Right hindlimb (tissue), 1 donor: ENCODE results near the gene FFAR3.

ENCODE experiments used
- DNase-seq: peaks from one replicate; pipeline ENCODE4 v3.0.0-alpha.2; 2018

FFAR3 gene

DNA sequence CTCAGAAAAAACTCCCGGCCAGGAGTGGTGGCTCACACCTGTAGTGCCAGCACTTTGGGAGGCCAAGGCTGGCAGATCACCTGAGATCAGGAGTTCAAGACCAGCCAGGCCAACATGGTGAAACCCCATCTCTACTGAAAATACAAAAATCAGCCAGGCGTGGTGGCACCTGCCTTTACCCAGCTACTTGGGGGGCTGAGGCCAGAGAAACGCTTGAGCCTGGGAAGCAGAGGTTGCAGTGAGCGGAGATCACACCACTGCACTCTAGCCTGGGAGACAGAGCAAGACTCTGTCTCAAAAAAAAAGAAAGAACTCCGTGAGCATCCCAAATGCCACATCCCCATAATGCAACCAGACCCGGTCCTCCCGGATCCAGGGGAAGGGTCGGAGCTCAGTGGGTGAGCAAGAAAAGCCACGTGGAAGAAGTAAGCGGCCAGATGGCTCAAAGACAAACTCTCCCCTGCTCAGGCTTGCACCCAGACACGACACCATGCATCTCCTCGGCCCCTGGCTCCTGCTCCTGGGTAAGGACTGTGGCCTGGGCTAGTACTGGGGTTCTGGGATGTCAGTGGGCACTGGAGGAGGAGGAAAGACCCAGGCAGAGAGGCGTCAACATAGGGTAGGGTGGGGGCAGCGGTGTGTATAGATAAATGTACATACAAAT, 26.6 kb upstream of the FFAR3 start:
- DNase-seq = no peak

GRCh38 chr19:35332817-35333216, 25.4 kb upstream of the FFAR3 start:
- DNase-seq = no peak

DNA sequence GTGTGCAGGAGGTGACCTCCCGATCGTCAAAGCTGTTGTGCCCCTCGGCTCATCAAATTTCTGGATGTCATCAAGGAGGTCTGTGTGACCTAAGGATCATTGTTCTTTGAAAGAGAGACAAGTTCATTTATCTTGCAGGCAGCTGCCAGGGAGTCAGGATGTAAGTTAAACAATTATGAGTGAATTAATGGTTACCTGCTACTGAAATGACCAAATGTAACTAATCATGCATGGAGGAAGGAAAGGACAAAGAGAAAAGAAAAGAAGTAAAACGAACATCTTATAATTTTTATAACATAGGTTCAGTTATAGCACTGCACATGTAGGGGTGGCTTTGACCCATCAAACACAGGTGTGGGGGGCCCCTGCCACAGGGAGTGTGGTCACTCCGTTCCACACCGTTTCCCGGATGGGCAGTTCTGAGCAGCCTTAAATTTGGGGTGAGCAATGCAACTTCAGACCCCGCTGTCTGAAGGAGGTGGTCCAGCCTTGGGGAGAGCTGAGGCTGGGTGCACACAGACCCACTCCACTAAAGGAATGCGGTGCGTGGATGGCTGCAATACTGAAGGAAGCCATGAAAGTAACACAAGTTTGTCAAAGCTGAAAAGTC, 24.0 kb upstream of the FFAR3 start:
- no peak for DNase-seq

- no peak for DNase-seq
Measured at GRCh38 chr19:35336166-35336955, 21.9 kb upstream of the FFAR3 start.

DNA sequence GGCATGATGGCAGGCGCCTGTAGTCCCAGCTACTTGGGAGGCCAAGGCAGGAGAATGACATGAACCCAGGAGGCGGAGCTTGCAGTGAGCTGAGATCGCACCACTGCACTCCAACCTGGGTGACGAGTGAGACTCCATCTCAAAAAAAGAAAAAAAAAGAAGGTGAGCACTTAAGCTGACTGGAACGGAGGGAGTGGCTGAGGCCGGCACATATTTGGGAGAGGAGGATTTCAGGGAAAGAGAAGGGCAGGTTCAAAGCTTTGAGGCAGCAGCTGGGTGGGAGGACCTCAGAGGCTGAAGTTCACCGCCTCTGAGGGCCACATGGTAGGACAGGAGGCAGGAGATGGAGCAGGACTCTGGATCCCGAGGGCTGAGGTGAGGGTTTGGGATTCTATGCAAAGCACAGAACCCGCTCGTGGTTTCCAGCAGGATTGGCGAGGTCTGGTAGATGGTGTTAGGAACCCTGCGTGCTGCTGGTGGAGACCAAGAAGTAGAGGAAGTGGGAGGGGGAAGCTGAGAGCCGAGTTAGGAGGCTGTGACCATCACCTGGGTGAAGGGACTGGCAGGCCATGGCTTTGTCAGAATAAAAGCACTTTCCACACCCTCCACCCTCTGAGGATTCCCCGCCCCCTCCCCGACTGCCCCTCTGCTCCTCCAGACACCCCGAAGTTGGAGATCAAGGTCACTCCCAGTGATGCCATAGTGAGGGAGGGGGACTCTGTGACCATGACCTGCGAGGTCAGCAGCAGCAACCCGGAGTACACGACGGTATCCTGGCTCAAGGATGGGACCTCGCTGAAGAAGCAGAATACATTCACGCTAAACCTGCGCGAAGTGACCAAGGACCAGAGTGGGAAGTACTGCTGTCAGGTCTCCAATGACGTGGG, 20.9 kb upstream of the FFAR3 start:
- DNase-seq = no peak

GRCh38 chr19:35337984-35338296, 20.3 kb upstream of the FFAR3 start:
- DNase-seq = no peak

DNA sequence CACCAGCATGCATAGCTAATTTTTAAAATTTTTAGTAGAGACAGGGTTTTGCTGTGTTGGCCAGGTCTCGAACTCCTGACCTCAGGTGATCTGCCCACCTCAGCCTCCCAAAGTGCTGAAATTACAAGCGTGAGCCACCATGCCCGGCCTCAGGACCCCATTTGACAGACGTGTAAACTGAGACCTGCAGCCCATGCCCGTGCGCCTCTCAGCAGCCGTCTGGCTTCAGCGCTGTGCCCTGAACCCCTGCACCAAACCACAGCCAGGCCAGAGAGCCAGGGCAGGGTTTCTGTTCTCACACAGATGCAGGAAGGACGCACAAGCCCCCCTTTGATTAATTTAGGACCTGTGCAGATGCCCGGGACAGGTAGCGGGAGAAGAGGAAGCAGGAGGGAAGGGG, 17.8 kb upstream of the FFAR3 start:
- no peak for DNase-seq

GRCh38 chr19:35341006-35341405, 17.3 kb upstream of the FFAR3 start:
- no peak for DNase-seq

GRCh38 chr19:35341565-35342225, 16.6 kb upstream of the FFAR3 start:
- no peak for DNase-seq

GRCh38 chr19:35342430-35342829, 15.8 kb upstream of the FFAR3 start:
- DNase-seq = no peak

DNA sequence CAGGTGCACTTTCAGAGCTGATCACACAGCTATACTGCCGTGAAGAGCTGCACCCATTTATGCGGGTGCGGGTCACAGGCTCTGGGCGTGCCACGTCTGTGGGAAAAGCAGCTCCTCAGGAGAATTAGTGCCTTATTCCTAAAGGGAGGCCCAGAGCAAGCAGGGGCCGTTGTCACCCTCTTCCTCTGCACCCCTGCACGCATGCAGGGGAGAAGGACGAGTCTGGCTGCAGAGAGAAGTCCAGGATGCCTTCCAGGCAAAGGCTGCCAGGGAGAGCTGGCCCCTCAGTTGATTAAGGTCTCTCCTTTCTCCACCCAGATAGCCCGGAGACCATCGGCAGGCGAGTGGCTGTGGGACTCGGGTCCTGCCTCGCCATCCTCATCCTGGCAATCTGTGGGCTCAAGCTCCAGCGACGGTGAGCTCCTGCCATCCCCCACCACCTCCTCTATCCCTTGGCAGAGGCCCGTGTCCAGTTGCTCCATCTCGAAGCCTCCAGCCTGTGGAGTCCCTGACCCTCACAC, 13.7 kb upstream of the FFAR3 start:
- DNase-seq = no peak

GRCh38 chr19:35345671-35346111, 12.6 kb upstream of the FFAR3 start:
- DNase-seq = no peak

DNA sequence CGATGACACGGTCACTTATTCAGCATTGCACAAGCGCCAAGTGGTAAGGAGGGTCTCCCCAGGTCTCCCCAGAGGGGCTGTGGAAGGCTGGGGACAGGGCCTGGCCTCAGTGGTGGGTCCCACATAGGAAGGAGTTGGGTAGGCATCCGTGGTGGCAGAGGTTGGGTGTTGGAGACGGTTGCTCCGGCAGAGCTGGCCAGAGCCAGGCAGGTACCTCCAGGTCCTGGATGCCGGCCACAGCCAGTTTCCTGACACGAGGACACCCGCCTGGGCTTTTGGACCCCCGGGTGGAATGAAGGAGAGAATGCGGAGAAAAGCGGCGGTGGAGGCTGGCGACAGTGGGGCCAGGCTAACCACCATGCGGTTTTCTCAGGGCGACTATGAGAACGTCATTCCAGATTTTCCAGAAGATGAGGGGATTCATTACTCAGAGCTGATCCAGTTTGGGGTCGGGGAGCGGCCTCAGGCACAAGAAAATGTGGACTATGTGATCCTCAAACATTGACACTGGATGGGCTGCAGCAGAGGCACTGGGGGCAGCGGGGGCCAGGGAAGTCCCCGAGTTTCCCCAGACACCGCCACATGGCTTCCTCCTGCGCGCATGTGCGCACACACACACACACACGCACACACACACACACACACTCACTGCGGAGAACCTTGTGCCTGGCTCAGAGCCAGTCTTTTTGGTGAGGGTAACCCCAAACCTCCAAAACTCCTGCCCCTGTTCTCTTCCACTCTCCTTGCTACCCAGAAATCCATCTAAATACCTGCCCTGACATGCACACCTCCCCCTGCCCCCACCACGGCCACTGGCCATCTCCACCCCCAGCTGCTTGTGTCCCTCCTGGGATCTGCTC, 11.8 kb upstream of the FFAR3 start:
- no peak for DNase-seq

GRCh38 chr19:35347171-35347929, 10.9 kb upstream of the FFAR3 start, which contains the start of gene FFAR1:
FFAR1 (plus strand) TSS chr19:35347902; CDS start chr19:35351552, 3,650 bp downstream.
- DNase-seq = no peak

DNA sequence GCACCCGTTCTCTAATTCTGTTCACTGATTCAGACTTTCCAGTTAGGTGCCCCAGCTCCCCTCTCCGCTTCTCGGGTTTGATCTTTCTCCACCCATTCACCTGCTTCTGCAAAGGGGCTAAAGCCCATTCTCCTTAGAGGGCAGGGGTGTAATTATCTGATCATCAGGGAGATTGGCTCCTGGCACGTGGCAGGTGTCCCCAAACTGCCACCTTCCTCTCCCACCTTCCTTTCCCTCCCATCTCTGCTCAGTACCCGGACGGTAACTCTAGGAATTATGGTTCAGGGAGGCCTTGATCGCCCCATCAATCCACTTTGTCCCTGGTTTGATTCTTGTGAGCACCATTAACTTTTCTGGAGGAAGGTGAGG, 10.3 kb upstream of the FFAR3 start:
- no peak for DNase-seq

DNA sequence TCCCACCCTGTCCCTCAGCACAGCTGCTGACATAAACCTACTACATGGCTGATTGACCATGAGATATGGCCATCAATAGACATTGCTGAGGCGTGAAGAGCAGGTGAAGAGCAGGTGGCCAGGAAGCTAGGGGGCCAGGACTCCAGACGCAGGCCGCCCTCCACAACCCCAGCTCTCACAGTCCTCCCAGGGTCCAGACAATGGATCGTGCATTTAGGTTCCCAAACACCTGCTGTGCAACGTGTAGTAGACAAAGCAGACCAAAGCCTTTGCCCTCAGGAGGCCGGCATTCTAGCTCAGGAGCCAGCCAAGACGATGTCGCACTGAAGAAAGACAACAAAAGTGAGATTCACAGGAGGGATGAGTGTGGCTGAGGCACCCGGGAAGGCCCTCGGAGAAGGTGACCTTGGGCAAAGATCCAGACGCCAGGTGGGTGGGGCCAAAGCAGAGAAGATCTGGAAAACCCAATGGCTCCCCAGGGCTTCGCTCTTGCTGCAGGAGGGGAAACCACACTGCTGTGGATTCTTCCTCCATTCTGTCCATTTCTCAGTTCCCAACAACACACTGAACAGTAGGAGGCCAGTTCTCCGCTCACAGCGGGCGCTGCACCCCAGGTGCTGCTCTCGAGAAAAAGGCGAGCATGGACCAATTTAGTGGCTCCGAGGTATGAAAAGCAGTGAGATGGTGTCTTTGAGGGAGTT, 9.2 kb upstream of the FFAR3 start:
- no peak for DNase-seq

GRCh38 chr19:35349614-35350521, 8.4 kb upstream of the FFAR3 start:
- no peak for DNase-seq

- DNase-seq = no peak
Measured at GRCh38 chr19:35350591-35350990, 7.7 kb upstream of the FFAR3 start.
